GM19043 (cell line): Measurements from ENCODE around the gene PTPRT.

ENCODE experiments used
- ATAC-seq: cut with Tn5 transposase; IDR thresholded peaks from one replicate; pipeline ENCODE4 v1.9.1; 2021; ENCODE audit warnings: low read depth; ENCODE audit not compliant: unreplicated experiment

PTPRT gene

GRCh38 chr20:43137160-43137559, 52.5 kb downstream of the PTPRT start:
- no peak for ATAC-seq

GRCh38 chr20:43124241-43124640, 65.5 kb downstream of the PTPRT start:
- no peak for ATAC-seq

- no peak for ATAC-seq
These were observed 66.5 kb downstream of the PTPRT start for GRCh38 chr20:43123180-43123579.

- no peak for ATAC-seq
These were observed 70.0 kb downstream of the PTPRT start for GRCh38 chr20:43119720-43120119.

GRCh38 chr20:43102394-43102793, 87.3 kb downstream of the PTPRT start:
- ATAC-seq = no peak

GRCh38 chr20:43096931-43097260, 92.8 kb downstream of the PTPRT start:
- ATAC-seq = no peak

GRCh38 chr20:43096126-43096930, 93.4 kb downstream of the PTPRT start:
- ATAC-seq = no peak

GRCh38 chr20:43095034-43095433, 94.7 kb downstream of the PTPRT start:
- no peak for ATAC-seq

- no peak for ATAC-seq
These were observed 97.2 kb downstream of the PTPRT start for GRCh38 chr20:43092386-43093088.

GRCh38 chr20:43068482-43068881, 121.2 kb downstream of the PTPRT start:
- no peak for ATAC-seq

GRCh38 chr20:43066125-43066524, 123.6 kb downstream of the PTPRT start:
- ATAC-seq = no peak

- no peak for ATAC-seq
These were observed 124.4 kb downstream of the PTPRT start for GRCh38 chr20:43065299-43065698.

GRCh38 chr20:43058077-43058476, 131.6 kb downstream of the PTPRT start:
- no peak for ATAC-seq

GRCh38 chr20:43057317-43057716, 132.4 kb downstream of the PTPRT start:
- ATAC-seq = no peak

- ATAC-seq = no peak
These were observed 134.4 kb downstream of the PTPRT start for GRCh38 chr20:43055181-43055884.

GRCh38 chr20:43052532-43052931, 137.2 kb downstream of the PTPRT start:
- no peak for ATAC-seq

- ATAC-seq = no peak
These were observed 142.7 kb downstream of the PTPRT start for GRCh38 chr20:43046966-43047365.

- no peak for ATAC-seq
These were observed 145.8 kb downstream of the PTPRT start for GRCh38 chr20:43043887-43044286.

GRCh38 chr20:43040427-43040826, 149.3 kb downstream of the PTPRT start:
- no peak for ATAC-seq

- ATAC-seq = no peak
These were observed 151.9 kb downstream of the PTPRT start for GRCh38 chr20:43037605-43038309.
